Stimulated activated CD8-positive, alpha-beta memory T cell treated with anti-CD3 and anti-CD28 coated beads, Interleukin-2, amount 100 ng/mL, for 48 hours (primary cell): Measurements from ENCODE around the gene AMFR.

Source experiments
- DNase-seq, 2 donors: peaks; one replicate each; pipeline ENCODE4 v3.0.0-alpha.2; 2020; ENCODE audit warnings: low read depth in 2 of 2

The AMFR gene

DNA sequence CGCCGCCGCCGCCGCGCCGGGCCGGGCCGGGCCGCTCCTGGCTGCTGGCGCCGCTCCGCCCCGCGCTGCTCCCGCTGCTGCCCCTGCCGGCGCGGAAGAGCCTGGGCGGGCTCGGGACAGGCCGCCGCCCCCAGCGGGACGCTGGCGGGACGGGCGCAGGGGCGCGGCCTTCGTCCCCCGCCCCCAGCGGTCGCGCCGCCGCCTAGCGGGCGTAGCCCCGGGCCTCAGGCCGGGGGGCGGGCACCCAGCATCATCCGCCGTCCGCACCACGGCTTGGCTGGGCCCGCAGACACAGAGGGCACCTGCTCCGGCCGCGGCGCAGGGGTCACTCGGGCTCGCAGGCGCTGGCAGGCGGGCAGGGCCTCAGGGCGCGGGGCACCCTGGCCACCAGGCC, at the start of gene AMFR:
TSS of gene AMFR (minus strand) at position 107 of the 394 bp plus-strand sequence. CDS start 218 bp downstream, outside the sequence.
- peak; percentile 51 to 57 for DNase-seq

DNA sequence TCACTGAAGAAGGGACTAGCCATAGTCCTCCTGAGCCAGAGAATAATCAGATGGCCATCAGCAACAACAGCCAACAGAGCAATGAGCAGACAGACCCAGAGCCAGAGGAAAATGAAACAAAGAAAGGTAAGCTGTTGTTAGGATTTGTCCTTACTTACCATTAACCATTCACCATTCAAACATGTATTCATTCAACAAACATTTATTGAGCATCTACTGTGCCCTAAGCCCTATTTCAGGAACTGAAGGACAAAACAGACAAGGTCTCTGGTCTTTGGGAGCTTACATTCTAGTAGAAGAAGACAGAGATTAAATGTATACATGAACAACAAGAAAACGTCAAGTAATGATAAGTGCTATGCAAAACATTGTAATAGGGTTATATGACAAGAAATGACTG, 45.3 kb upstream of the AMFR start:
- no peak for DNase-seq

DNA sequence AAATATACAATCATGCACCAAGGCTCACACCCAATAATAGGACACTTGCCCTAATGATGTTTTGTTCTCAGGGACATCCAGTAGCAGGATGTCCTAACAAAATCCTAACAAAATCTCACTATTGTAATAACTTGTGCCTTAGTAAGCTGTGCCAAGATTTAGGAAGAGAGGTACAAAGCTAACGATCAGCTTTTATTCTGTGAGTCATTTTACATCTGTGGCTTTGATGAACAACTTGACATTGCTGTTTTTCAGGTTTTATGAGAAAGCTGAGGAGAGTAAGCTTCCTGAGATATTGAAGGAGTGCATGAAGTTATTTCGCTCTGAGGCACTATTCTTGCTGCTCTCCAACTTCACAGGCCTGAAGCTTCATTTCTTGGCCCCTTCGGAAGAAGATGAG, 44.9 kb upstream of the AMFR start:
- DNase-seq, result no peak

DNA sequence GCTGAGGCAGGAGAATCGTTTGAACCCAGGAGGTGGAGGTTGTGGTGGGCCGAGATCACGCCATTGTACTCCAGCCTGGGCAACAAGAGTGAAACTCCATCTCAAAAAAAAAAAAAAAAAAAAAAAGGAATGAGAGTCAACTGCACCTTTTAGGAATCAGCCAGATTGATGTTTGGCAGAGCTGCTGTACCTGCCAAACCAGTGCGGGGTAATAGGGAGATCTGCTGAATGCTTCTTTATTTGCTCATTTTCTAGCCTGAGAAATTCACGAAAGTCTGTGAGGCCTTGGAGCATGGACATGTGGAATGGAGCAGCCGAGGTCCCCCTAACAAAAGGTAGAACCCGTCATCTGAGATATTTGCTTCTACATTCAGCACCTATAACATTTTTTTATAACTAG, 44.4 kb upstream of the AMFR start:
- no peak for DNase-seq

DNA sequence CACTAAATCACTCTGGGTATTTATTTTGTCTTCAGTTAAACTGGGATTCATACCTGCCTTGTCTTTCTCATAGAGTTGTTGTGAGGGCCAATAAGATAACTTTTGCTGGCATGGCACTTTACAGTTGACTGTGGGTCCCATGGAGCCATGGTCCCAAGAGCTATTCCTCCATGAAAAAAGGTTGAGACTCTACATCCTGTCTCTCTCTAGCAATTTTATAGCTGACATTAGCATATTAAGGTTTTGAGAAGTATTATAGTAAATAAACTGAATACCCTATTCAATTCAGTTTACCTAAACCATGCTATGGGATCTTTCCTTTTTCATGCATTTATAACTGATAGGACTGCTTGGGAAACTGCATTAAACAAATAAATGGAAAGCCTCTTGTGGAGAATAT, 43.5 kb upstream of the AMFR start:
- no peak for DNase-seq

GRCh38 chr16:56466344-56466743, 41.0 kb upstream of the AMFR start:
- no peak for DNase-seq

DNA sequence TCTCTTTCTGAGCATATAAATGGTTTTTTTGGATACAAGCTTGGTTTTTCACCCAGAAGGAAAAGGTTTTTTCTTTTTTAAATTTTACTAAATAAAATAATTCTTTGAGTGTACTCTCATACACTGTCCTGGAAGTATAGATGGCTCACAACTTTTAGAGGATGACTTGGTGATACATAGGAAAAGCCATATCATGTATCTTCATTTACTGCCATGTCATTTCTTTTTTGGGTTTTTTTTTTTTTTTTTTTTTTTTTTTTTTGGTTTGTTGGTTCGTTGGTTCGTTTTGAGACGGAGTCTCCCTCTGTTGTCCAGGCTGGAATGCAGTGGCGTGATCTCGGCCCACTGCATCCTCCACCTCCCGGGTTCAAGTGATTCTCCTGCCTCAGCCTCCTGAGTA, 37.8 kb upstream of the AMFR start:
- DNase-seq, result no peak

GRCh38 chr16:56462064-56462796, 36.9 kb upstream of the AMFR start:
- DNase-seq, result no peak

- DNase-seq, result no peak
These were observed 34.8 kb upstream of the AMFR start for GRCh38 chr16:56460101-56460500.

- no peak for DNase-seq
These were observed 32.7 kb upstream of the AMFR start for GRCh38 chr16:56457927-56458470.

DNA sequence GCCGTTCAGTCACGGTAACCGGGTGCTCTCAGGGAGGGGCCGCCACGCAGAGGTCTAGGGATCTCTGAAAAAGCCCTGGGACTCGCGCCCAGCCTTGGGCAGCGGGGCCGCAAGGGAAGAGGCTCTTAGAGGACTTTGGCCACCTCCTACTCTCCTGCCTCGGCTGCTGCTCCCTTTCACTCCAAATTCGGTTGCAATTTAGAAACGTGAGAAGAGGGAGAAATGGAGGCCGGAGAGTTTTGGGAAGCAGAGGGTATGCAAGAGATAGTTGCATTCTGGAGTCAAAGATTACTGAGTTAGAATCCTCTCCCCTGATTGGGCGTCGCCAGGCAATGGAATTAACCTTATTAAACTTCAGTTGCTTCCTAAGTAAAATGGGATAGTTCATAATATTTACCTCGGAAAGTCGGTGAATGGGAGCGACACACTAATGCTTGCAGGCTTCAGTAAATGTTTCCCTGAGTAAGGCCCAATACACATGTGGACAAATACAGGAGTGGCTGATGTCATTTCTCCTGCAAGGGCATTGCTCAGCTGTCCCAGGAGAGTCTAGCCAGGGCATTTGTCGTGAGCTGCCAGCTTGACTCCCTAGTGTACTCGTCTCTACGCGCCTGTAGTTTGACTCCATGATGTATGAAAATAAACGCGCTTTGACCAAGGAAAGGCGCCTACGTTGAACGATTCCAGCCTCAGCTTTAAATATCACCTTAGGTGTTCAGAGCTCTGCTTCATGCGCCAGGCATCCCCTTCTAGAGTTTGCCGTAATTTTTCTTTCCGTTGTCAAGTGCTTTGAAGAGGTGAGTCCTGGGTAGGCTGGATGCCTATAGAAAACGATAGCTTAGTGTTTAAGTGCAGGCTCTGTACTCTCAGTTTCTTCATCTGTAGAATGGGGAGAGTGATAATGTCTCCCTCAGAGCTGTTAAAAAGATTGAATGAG, 26.7 kb upstream of the AMFR start:
- peak in 1 of 2 donors; percentile 22 for DNase-seq

GRCh38 chr16:56450986-56451752, 25.8 kb upstream of the AMFR start, which contains the start of the genes NUDT21 and OGFOD1:
Gene NUDT21, minus strand, starts transcription at chr16:56451332. Its CDS starts 130 bp downstream, at chr16:56451202.
Gene OGFOD1, plus strand, starts transcription at chr16:56451554. Its CDS starts 59 bp downstream, at chr16:56451613.
- DNase-seq, result peak; percentile 75 to 83

DNA sequence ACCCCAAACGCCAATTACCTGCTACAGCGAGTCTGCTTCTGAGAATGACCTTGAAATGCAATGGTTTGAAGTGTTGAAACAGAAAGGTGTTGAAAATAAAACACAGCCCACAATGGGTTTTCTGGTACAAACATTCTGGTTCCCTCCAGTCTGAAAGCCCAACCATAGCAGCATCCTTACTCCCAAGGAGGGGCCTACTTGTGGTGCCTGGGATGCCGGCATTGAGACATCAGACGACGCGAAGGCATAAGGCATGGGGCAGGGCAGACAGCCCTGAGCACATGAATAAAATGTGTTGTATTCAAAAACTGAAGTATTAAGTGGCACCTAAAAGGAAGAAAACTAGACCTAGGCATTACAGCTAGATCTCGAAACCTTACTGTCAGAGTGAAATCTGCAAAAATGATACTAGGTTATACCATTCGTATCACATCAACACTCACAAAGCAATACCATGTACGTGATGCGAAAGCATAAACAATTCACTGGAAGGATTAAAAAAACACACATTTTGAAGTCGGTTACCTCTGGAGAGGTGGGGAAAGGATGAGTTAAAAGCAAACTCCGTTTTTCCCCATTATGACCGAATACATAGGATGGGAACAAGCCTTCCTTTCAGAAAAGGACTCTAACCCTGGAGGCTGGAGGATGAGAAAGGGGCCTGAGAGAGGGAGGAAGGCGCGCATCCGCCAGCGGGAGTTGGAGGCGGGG, 25.1 kb upstream of the AMFR start:
- no peak for DNase-seq

GRCh38 chr16:56448005-56448404, 22.7 kb upstream of the AMFR start:
- no peak for DNase-seq

DNA sequence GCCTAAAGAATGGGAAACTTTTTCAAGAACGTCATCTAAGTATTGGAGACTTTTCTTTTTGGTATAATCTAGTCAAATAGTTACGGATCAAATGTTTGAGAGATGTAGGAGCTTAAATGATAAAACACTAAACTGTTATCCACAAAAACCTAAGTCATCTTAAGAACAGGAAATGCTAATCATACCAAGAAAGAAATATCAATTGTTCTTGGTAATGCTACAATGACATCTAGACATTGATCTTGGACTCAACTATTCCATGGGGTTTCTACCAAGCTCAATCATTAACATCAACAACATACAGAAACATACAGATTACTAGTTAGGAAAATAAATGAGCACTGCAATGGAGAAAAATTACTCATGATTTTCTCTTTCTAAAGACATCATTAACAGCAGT, 21.9 kb upstream of the AMFR start:
- no peak for DNase-seq

DNA sequence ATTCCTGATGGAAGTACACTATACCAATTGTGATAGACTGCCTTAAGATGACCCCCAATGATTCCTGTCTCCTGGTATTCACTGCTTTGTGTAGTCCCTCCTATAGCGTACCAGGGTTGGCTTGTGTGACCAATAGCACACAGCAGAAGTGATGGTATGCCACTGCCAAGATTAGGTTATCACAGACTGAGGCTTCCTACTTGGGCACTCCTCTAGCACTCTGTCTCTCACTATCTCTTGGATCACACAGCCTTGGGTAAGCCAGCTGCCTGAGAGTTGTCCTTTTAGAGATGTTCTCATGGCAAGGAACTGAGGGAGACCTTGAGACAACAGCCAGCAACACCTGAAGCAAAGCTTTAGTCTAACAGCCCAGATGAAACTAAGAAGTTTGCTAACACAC, 12.7 kb upstream of the AMFR start:
- DNase-seq, result no peak

DNA sequence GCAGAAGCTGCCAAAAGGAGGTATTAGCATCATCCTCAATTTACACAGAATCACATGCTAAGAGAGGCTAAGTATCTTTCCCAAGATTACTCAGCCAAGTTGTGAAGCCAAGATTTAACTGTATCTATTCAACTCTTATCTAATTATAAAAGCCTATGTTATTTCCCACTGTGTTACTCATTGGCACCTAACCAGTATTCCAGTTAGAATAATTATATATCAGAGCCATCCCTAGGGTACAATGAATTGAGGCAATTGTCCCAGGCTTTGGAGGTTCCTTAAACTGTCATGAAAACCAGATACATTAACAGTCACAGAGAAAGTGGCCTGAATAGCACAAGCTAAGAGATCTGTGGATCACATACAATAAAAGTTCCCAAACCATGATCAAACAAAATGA, 10.9 kb upstream of the AMFR start:
- DNase-seq, result no peak

- no peak for DNase-seq
These were observed 2.7 kb upstream of the AMFR start for GRCh38 chr16:56428091-56428490.

DNA sequence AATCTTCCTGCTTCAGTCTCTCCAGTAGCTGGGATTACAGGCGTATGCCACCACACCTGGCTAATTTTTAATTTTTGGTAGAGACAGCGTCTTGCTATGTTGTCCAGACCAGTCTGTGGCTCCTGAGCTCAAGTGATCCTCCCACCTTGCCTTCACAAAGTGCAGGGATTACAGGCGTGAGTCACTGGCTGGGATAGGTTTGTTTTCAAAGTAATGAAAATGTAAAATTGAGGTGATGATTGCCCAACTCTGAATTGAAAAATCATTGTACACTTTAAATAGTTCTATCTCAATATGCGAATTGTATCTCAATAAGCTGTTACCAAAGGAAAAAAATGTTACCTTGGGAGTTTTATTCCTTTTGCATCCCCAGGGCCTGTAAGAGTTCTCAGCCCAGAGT, 1.2 kb upstream of the AMFR start:
- DNase-seq, result no peak

- DNase-seq, result peak; percentile 18 to 21
These were observed 430 bp downstream of the AMFR start for GRCh38 chr16:56424791-56425438.

GRCh38 chr16:56424404-56424764, 961 bp downstream of the AMFR start:
- DNase-seq, result no peak
